Activated T-cell treated with anti-CD3 and anti-CD28 coated beads for 24 hours (primary cell): ENCODE measurements around the gene DGUOK.

ENCODE experiments used
- DNase-seq: peaks from one replicate; pipeline ENCODE4 v3.0.0-alpha.2; 2020; ENCODE audit warnings: low read depth

Gene DGUOK

DNA sequence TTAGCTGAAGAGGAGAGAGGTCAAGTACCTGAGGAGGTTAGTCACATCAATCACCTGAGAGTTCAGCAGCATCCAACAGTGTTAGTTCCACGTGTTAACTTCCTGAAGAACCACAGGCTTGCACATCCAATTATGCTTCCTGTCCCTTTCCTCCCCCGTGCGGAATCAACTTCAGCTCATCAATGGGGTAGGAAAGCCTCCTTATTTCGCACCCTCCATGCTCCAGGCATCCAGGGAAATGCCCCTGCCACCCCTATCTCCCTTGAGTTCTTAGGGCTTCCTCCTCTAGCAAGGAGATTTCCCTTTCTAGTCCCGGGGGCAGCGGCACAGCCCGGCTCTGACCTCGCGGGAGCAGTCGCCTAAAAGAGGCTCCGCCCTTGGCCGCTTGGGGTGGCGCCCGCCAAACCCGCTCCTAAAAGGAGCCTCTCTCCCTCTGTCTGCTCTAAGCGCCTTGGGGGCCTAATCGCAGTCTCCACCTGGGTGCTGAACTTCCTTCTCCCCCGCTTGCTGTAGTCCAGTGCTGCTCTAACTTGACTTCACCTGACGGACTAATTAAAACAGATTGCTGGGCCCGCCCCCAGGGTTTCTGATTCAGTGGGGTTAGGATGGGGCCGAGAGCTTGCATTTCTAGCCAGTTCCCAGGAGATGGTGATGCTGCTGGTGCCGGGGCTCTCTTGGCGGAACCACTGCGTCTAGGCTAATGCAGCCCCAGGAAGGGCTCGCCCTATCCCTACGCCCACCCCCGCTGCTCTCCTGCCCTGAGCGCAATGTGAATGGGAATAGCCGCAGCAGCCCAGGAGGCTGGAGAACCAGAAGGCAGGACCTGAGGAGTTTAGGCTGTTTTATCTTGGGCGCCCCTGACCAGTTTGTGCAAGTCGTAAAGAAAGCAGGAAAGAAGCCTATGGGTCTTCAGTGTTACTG lies 54.7 kb downstream of the DGUOK start:
- no peak for DNase-seq

DNA sequence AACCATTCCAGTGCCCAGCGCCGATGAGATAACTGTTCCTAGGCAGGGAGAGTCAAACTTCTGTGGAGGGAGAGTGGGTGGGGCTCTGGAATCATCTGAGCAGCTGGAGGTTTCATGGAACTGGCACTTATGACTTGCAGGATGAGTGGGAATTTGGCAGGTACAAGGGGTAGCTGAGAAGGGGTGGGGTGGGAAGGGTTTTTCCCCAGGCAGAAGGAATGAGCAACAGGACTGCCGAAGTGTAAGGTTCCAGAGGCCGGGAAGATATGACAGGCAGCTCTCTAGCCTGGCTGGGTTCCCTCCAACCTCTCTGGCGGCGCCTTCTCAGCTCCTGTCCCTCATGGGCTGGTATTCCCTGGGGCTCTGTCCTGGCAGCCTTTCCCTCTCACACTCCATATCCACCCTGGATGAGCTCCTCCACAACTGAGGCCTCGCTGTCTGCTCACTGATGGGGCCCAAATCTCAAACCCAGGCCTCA lies 55.5 kb downstream of the DGUOK start:
- no peak for DNase-seq

- DNase-seq = no peak
Observed at GRCh38 chr2:73983322-73984202, 56.9 kb downstream of the DGUOK start.

- DNase-seq = peak; percentile 54
Observed at GRCh38 chr2:73984203-73984921, 57.7 kb downstream of the DGUOK start, which contains the start of gene TET3. TET3 (plus strand) TSS chr2:73984910; CDS start chr2:73986404, 1,494 bp downstream.

DNA sequence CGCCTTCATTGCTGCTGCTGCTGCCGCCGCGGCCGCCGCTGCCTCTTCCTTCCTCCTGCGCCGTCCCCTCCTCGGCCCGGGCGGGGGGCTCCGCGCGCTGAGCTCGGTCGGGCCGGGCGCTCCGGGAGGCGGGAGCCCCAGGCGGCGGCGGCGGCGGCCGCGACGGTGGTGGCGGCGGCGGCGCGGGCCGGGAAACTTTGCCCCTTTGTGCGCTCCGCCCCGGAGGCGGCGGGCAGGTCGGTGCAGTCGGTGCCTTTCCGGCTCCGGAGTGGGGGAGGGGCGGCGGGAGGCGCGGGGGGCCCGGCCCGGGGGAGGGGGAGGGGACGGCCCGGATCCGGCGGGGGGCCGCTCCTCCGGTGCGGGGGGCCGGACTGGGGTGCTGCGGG lies 58.2 kb downstream of the DGUOK start:
- peak; percentile 49 for DNase-seq

DNA sequence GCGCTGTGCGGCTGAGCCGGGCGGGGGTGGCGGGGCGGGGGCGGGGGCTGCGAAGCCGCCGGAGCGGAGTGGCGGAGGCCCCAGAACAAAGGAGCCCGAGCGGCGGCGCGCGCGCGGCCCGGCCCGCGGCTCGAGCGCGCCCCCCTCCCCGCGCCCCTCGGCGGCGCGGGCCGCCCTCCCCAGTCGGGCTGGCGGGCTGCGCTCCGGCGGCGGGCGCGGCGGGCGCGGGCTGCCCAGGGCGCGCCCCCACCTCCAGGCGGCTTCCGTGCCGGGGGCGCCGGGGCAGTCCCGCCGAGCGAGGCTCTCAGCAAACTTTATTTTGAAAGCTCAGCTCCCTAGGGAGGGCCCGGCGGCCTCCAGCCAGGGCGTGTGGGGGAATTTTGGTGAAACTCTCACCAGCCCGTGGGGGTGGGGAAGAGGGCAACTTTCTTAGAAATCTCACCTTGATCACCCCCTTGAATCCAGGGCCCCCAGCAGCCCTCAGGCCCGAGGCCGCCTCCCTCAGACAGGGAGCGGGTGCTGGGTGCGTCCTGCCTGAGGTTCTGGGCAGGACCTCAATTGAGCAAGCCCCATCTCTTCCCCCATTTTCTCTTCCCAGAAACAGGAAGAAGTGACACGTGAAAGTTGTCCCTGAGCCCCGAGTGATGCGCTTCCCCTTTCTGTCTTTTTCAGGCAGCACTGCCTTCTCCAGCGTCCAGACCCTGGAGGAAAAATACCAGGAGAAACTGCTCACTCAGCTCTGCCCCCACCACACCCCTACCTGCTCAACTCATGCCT lies 58.8 kb downstream of the DGUOK start:
- DNase-seq = peak; percentile 62

DNA sequence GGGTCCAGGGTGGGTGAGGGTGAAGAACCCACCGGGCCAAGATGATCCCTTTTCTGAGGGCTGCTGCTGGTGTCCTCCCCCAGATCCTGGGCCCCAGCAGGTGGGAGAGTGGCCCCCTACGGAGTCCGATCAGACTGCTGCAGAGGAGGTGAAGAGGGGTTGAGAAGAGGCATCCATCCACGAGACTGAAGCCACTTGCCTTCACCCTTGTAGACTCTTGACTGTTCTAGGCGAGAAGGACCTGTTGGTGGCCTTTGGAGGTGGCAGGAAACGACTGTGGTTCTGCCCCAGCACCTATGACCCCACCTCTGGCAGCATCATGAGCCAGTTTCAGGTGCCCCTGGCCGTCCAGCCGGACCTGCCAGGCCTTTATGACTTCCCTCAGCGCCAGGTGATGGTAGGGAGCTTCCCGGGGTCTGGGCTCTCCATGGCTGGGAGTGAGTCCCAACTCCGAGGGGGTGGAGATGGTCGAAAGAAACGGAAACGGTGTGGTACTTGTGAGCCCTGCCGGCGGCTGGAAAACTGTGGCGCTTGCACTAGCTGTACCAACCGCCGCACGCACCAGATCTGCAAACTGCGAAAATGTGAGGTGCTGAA lies 59.5 kb downstream of the DGUOK start:
- no peak for DNase-seq

DNA sequence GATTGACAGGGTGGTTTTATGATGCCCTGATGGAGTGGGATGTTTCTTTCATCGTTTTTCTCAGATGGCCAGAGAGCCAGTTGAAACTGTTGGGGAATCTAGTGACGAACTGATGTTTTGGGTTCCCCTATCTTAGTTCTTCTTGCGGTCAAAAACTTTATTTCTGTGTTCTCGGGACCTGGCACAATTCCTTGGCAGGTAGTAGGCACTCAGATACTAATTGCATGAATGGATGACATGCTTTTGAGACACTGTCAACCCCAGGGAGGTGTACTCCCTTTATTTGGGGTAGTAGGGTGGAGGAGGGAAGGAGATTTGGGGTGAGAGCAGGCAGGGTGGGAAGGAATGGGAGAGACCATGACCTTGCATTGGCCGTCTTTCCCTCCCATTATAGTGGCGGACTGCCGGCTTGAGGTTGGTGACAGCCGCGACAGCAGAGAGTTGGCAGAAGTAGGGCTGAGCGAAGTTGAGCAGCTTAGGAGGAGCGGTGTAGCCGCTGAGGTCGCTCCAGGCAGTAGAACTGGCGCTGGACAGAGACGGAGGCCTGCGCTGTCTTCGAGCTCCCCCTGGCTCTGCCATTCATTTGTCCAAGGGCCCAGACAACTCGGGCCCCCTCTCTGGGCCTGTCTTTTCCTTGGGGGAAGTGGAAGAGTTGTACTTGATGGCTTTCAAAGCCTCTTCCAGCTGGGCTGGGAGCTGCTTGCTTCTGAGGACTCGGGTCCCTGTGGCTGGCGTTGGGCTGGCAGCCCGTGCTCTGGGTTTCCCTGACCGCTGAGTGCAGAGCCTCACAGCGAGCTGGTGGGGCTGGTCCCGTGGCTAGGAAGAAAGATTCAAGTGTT lies 60.6 kb downstream of the DGUOK start:
- no peak for DNase-seq

GRCh38 chr2:73987948-73988700 lies 61.4 kb downstream of the DGUOK start:
- DNase-seq = no peak

- DNase-seq = no peak
Observed at GRCh38 chr2:73989972-73990371, 63.3 kb downstream of the DGUOK start.

DNA sequence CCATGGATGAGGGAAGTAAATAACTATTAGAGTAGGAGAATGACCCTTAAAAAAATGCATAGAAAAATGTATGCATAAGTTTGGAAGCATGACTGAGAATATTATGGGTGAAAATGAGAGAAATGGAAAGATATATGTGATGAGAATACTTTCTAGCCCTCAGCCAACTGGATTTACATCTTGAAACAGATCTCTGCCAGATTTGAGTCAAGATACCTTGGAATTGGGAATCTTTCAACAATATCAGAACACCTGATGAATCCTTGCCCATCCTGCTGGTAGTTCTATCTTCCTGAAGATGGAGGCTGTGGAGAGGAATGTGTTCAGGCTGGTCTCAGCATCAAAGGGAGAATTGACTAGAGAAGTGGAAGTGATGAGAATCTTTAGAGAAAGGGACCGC lies 63.9 kb downstream of the DGUOK start:
- no peak for DNase-seq

GRCh38 chr2:73992036-73992435 lies 65.4 kb downstream of the DGUOK start:
- DNase-seq = no peak

- DNase-seq = no peak
Observed at GRCh38 chr2:73993376-73993775, 66.7 kb downstream of the DGUOK start.

- no peak for DNase-seq
Observed at GRCh38 chr2:73993778-73994177, 67.1 kb downstream of the DGUOK start.

- no peak for DNase-seq
Observed at GRCh38 chr2:73994178-73994831, 67.6 kb downstream of the DGUOK start.

- no peak for DNase-seq
Observed at GRCh38 chr2:73995810-73996209, 69.1 kb downstream of the DGUOK start.

DNA sequence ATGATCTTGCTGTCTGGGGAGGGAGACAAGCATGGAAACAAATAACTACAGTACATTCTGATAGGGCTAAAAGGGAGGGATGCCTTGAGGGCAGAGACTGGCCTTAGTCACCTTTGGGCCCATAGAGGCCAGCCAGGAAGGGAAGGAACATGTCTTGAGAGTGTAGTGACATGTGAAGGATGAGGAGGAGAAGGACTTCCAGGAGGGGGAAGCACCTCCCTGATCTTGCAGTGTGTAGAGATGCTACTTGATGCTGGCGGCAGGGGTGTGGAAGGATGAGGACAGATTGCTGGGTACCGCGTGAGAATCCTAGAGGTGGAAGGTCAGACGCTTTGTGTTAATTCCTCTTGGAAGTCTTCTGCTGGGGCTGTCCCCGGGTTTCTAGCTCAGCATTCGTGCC lies 71.1 kb downstream of the DGUOK start:
- DNase-seq = no peak

DNA sequence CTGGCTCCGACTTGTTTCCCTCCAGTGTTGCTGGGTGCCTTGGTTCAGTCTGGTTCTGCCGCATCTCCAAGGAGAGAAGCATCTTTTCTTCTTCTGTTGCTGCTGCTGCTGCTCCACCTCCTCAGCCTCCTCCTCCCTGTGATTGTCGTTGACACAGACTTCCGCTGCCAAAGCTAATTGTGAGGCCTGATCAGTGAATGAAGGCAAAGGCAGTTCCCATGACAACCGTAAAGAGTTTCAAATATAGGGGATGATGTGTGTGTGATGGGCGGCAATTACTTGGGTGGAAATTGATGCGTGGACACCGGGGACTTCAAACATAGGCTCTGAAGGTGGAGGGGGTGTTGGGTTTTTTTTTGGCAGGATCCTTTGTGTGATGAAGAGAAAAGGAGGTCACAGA lies 71.8 kb downstream of the DGUOK start:
- DNase-seq = no peak

- DNase-seq = no peak
Observed at GRCh38 chr2:73998933-73999332, 72.3 kb downstream of the DGUOK start.
